ENCODE results near the gene DLG2. TPM values are rescaled to one million over a fixed set of nuclear protein-coding genes. Genes with fewer than 3 reads are reported as not detected.

Gene DLG2
- total and polyA plus RNA-seq, 12 donors, result 1.0 to 14.8 (median 7.4) TPM

- no peak for DNase-seq
- WGBS, 2 donors, result 69 to 76% methylated on average over 5 of the region's 5 CpGs
- intact Hi-C loops (cut with DNase I), result no loop called here
Observed at GRCh38 chr11:83471831-83472727, 2155.1 kb downstream of the DLG2 start.

GRCh38 chr11:83467837-83468236 is 2159.3 kb downstream of the DLG2 start:
- TF ChIP-seq CTCF (IDR thresholded peaks at IDR 0.05), result no peak
- no peaks in the 10 kb centered on the region for H3K27me3 ChIP-seq
- intact Hi-C loops (cut with DNase I), result no loop called here
- H3K27ac ChIP-seq, result no peak overlapping the region
- DNase-seq, result no peak
- ATAC-seq, result no peak
- WGBS, 2 donors, result 91 to 97% methylated on average over 1 of the region's 1 CpG
- no peak overlapping the region for H3K4me3 ChIP-seq
- no peaks in the 10 kb centered on the region for H3K9me3 ChIP-seq
- no peaks in the 10 kb centered on the region for H3K4me1 ChIP-seq
- no peaks in the 10 kb centered on the region for H3K36me3 ChIP-seq

More at GRCh38 chr11:83471831-83472727, 2155.1 kb downstream of the DLG2 start:
- Histone ChIP-seq H3K27ac (no peak overlapping the region), H3K36me3 (no peaks in the 10 kb centered on the region), H3K27me3 (no peaks in the 10 kb centered on the region), H3K9me3 (no peaks in the 10 kb centered on the region), H3K4me1 (no peaks in the 10 kb centered on the region), H3K4me3 (no peak overlapping the region)
- no peak for TF ChIP-seq CTCF (IDR thresholded peaks at IDR 0.05)
- ATAC-seq, result no peak

- 73 to 85% methylated on average over 3 of the region's 3 CpGs for WGBS, 2 donors
- DNase-seq (no peak), ATAC-seq (no peak)
- no peak overlapping the region for H3K27ac ChIP-seq
- H3K27me3 ChIP-seq, result no peaks in the 10 kb centered on the region
- no peaks in the 10 kb centered on the region for H3K9me3 ChIP-seq
- H3K36me3 ChIP-seq, result no peaks in the 10 kb centered on the region
- H3K4me1 ChIP-seq, result no peaks in the 10 kb centered on the region
- intact Hi-C loops (cut with DNase I), result no loop called here
- H3K4me3 ChIP-seq, result no peak overlapping the region
- no peak for TF ChIP-seq CTCF (IDR thresholded peaks at IDR 0.05)
Observed at GRCh38 chr11:83464160-83464944, 2162.8 kb downstream of the DLG2 start.

- H3K27me3 ChIP-seq, result no peaks in the 10 kb centered on the region
- no peaks in the 10 kb centered on the region for H3K9me3 ChIP-seq
- DNase-seq (no peak), ATAC-seq (no peak)
- H3K4me3 ChIP-seq, result no peak overlapping the region
- intact Hi-C loops (cut with DNase I), result no loop called here
- no peaks in the 10 kb centered on the region for H3K4me1 ChIP-seq
- TF ChIP-seq CTCF (IDR thresholded peaks at IDR 0.05), result no peak
- H3K27ac ChIP-seq, result no peak overlapping the region
- 80 to 81% methylated on average over 1 of the region's 1 CpG for WGBS, 2 donors
- H3K36me3 ChIP-seq, result no peaks in the 10 kb centered on the region
Observed at GRCh38 chr11:83459798-83460197, 2167.3 kb downstream of the DLG2 start.

All from heart right ventricle (tissue), 16 donors.